ENCODE data around the gene FGF8.

- TF ChIP-seq CTCF (conservative IDR thresholded peaks at IDR 0.05; ENCODE audit: low read depth, low read length), result no peak
- TF ChIP-seq EZH2 (IDR thresholded peaks at IDR 0.05; ENCODE audit: low read length, unreplicated experiment), result no peak
Observed at GRCh38 chr10:101769541-101770180, 6.3 kb downstream of the FGF8 start.
